IPS DF 4.7 (cell line): ENCODE data around the gene NOP56.

Experiments used
- DNase-seq: peaks from one replicate; pipeline ENCODE4 v3.0.0-alpha.2; 2013; ENCODE audit warnings: low spot score; ENCODE audit errors: extremely low read depth

The NOP56 gene

DNA sequence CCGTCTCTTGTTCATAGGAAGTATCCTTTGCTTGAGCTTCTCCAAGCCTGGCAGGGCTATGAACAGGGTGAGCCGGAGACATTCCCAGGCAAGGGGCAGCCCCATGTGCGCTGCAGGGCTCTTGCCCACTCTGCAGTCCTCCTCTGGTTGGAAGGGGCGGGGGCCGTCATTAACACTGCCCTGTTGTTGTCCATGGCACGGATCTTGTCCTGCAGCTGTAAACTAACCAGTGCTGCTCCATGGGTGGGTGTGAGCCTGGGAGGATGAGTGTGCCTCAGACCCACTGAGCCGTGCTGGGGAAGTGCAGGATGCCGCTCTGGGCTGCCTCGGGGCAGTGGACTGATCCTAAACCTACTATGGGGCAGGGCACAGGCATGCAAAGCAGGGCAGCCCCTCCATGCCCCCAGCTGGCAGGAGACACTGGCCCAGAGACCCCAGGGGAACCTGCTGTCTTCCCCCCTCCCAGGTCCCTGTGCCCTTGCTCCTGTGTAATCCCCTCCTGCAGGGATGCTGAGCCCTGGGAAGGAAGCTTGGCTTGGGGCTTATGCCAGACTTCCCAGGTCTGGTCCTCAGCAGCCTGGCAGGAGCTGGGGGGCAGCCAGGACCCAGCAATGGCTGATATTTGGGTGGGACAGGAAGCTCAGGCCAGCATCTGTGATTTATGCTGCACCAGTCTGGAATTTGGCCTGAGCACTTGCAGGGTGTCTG is 48.6 kb downstream of the NOP56 start:
- DNase-seq = no peak

DNA sequence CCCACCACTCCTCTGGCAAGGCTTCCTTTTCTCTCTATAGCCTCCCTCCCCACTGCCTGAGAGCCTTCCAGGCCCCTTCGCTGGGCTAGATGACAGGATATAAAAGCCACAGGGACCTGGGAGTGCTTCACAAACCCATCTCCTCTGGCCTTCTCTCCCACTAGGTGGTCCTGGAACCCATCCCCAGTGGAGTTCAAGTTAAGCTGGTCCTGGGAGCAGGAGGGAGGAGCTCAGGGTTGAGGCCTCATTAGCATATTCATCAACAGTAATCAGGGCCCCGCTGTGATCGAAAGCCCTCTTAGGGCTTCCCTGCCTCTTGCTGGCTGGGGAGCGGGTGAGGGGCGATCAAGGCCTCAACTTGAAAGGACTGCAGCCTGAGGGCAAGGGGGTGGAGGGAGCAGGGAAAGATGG is 49.2 kb downstream of the NOP56 start:
- no peak for DNase-seq

- DNase-seq = no peak
Observed at GRCh38 chr20:2703716-2704475, 51.5 kb downstream of the NOP56 start.

DNA sequence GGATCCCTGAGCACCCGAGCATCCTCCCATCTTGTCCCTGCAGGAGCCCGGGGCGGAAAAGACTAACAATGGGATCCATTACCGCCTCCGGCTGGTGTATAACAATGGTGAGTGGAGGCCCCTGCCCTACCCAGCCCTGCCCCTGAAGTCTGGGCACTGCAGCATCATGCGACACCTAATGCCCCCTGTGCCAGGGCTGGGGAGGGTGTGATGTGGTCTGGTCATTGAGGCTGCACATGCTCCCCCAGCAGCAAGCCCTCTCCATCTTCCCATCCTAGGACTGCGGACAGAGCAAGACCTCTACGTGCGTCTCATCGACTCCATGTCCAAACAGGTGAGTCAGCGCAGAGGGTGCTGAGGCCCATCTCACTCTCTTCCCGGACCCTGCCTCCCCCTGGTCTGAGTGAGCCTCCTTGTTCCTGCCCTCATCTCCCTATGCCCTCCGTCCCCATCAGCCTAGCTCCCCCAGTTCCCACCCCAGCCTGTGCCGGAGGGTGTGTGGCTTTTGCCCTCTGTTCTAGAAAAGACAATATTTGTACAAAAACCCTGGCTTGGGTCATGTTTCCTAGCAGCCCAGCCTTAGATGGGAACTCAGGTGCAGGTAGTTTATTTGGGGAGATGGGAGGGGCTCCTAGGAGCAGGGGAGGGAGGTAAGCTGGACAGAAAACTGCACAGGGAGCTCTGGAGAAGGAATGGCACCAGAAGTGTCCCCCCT is 53.7 kb downstream of the NOP56 start:
- no peak for DNase-seq

GRCh38 chr20:2706688-2707352 is 54.4 kb downstream of the NOP56 start:
- no peak for DNase-seq

- DNase-seq = no peak
Observed at GRCh38 chr20:2707353-2708072, 55.1 kb downstream of the NOP56 start.
